ENCODE results near the gene FAM47E. TPM values are rescaled to one million over a fixed set of nuclear protein-coding genes. Genes with fewer than 3 reads are reported as not detected.

Gene FAM47E
- total and polyA plus RNA-seq, 9 of the 15 experiments (the other 6 are each of a cell fraction or from before 2014, with no cell fraction given): 3.7 to 15.6 (median 6.4) TPM

GRCh38 chr4:76208005-76208765 is 43.3 kb upstream of the FAM47E start:
- intact Hi-C loops (cut with micrococcal nuclease) (no loop called here), in situ Hi-C loops (cut with MboI) (no loop called here)
- Histone ChIP-seq H3K27me3 (ENCODE audit: control insufficient read depth in 2 of 2, insufficient read depth in 2 of 2, low read length in 2 of 2) (no peaks in the 10 kb centered on the region), H3K9ac (ENCODE audit: insufficient read depth in 1 of 2, low read depth in 2 of 2, low read length in 2 of 2) (peak overlapping the region in 1 of 2 experiments; percentile 56; a peak in 1 of 4 replicates), H3K9me3 (replicated peaks; ENCODE audit: control insufficient read depth, insufficient read depth, low read depth, low read length) (no peaks in the 10 kb centered on the region), H3K4me3 (no peak overlapping the region), H3K79me2 (ENCODE audit: control insufficient read depth, insufficient read depth, low read length) (peaks cover 18% of the 10 kb centered on the region), H3K36me3 (ENCODE audit: control insufficient read depth, insufficient read depth, low read length) (no peaks in the 10 kb centered on the region), H4K20me1 (replicated peaks; ENCODE audit: control insufficient read depth, insufficient read depth, low read length) (no peaks in the 10 kb centered on the region), H3K4me1 (replicated peaks in 1 of 2; ENCODE audit: control insufficient read depth in 2 of 2, insufficient read depth in 2 of 2, low read length in 2 of 2) (peaks cover 1 to 15% of the 10 kb centered on the region in 2 experiments; a peak in 3 of 5 replicates), H3K27ac (ENCODE audit: extremely low read depth, low read depth, low read length) (no peak overlapping the region), H2AFZ (ENCODE audit: low read depth, low read length) (peak overlapping the region; percentile 25; the same call in 1 of the 2 replicates), H3K9me1 (ENCODE audit: control insufficient read depth, insufficient read depth, low read length) (no peaks in the 10 kb centered on the region), H3K4me2 (ENCODE audit: insufficient read depth, low read length) (0 out of 2 replicates have a peak overlapping the region, but pooled peaks have one; percentile 23)
- ATAC-seq: peak; percentile 52
- FAIRE-seq: peak; percentile 72
- no TSS peak for BruUV-seq (replicated peaks)
- DNase-seq (ENCODE audit: extremely low read depth in 1 of 4, low spot score in 3 of 4): peak in 2 of 4 experiments; percentile 18 to 47
- 33% methylated on average over 9 of the region's 9 CpGs for WGBS (ENCODE audit: insufficient coverage, low coverage, missing lambda C conversion rate)
- POLR2A ChIA-PET: interaction anchor here (0.6 kb wide), 1 partner anchor 30 kb away, joined by 3 read pairs; no protein-coding TSS in a partner anchor
- CTCF ChIA-PET (ENCODE audit: low intra/inter-chr PET ratio): no interaction called here
- TF ChIP-seq PBX2 (CRISPR knock-in tag; IDR thresholded peaks at IDR 0.05; ENCODE audit: low read depth): no peak
- TF ChIP-seq PBX2 (tag; conservative IDR thresholded peaks at IDR 0.05; ENCODE audit: low read depth): no peak
- peak; percentile 18; the same call in 1 of the 2 replicates for TF ChIP-seq MAFK (IDR thresholded peaks at IDR 0.05; ENCODE audit: low read length)
- TF ChIP-seq IRF9 (tag; IDR thresholded peaks at IDR 0.05): no peak
- TF ChIP-seq PRDM10 (IDR thresholded peaks at IDR 0.05; ENCODE audit: partially characterized antibody): peak; percentile 22
- TF ChIP-seq ELF1 (tag; IDR thresholded peaks at IDR 0.05): no peak
- no peak for TF ChIP-seq NR2C2 (CRISPR knock-in tag; IDR thresholded peaks at IDR 0.05)
- peak; percentile 52; the same call in 1 of the 2 replicates for TF ChIP-seq NR2C2 (tag; IDR thresholded peaks at IDR 0.05)
- TF ChIP-seq ZMIZ1 (IDR thresholded peaks at IDR 0.05; ENCODE audit: low read depth in 2 of 2, low read length in 2 of 2): no peak
